HepG2 (cell line): ENCODE results near the gene PHF3. TPM values are rescaled to one million over a fixed set of nuclear protein-coding genes. Genes with fewer than 3 reads are reported as not detected.
A peak's percentile ranks its signal among the peaks of the same experiment; 100 is the strongest.

Experiments used
- FOSL1 ChIP-seq: sonication (generic); formaldehyde crosslinking; IDR thresholded peaks from 2 replicates; pipeline ENCODE4 v1.9.0; 2021; ENCODE audit warnings: missing genetic modification reagents, borderline replicate concordance
- GABPA ChIP-seq, 2 experiments: IDR thresholded peaks; 2 replicates each; pipeline ENCODE4 v1.6.1; 2011 to 2016; ENCODE audit warnings: low read depth in 2 of 2, low read length in 1 of 2, missing biosample characterization in 1 of 2, missing genetic modification characterization in 1 of 2
- GPN1 ChIP-seq: sonication (generic); formaldehyde crosslinking; IDR thresholded peaks from 2 replicates; pipeline ENCODE4 v1.5.1; 2020; ENCODE audit warnings: missing genetic modification reagents, borderline replicate concordance
- HNF1A ChIP-seq, 2 experiments: sonication (generic) in 1 of 2; formaldehyde crosslinking in 1 of 2; IDR thresholded peaks; 2 replicates each; pipeline versions ENCODE4 v1.4.0 to v1.6.1; 2016 to 2020; ENCODE audit warnings: borderline replicate concordance in 1 of 2, low read depth in 1 of 2, mild to moderate bottlenecking in 1 of 2, missing genetic modification reagents in 1 of 2
- KLF13 ChIP-seq: sonication (generic); formaldehyde crosslinking; IDR thresholded peaks from 2 replicates; pipeline ENCODE4 v1.4.0; 2020; ENCODE audit warnings: mild to moderate bottlenecking, missing genetic modification reagents
- LBX2 ChIP-seq: sonication (generic); formaldehyde crosslinking; IDR thresholded peaks from 2 replicates; pipeline ENCODE4 v1.5.0; 2020; ENCODE audit warnings: missing genetic modification reagents, mild to moderate bottlenecking, borderline replicate concordance
- TFDP2 ChIP-seq: sonication (generic); formaldehyde crosslinking; IDR thresholded peaks from 2 replicates; pipeline ENCODE4 v1.4.0; 2020; ENCODE audit warnings: missing genetic modification reagents
- ZNF10 ChIP-seq: sonication (generic); formaldehyde crosslinking; IDR thresholded peaks from 2 replicates; pipeline ENCODE4 v1.4.0; 2020; ENCODE audit warnings: mild to moderate bottlenecking, low read depth, missing genetic modification reagents, borderline replicate concordance
- ZNF124 ChIP-seq: sonication (generic); formaldehyde crosslinking; IDR thresholded peaks from 2 replicates; pipeline ENCODE4 v1.4.0; 2020; ENCODE audit warnings: missing genetic modification reagents
- ZNF136 ChIP-seq: sonication (generic); formaldehyde crosslinking; IDR thresholded peaks from 2 replicates; pipeline ENCODE4 v1.8.1; 2022; ENCODE audit warnings: low read depth, mild to moderate bottlenecking, moderate library complexity, missing genetic modification reagents
- ZNF512 ChIP-seq: sonication (generic); formaldehyde crosslinking; IDR thresholded peaks from 2 replicates; pipeline ENCODE4 v1.4.0; 2020; ENCODE audit warnings: mild to moderate bottlenecking, missing genetic modification reagents
- ZNF629 ChIP-seq: sonication (generic); formaldehyde crosslinking; conservative IDR thresholded peaks from 2 replicates; pipeline ENCODE4 v1.5.0; 2020; ENCODE audit warnings: missing genetic modification reagents
- ZNF800 ChIP-seq: sonication (generic); formaldehyde crosslinking; IDR thresholded peaks from 2 replicates; pipeline ENCODE4 v1.4.0; 2020; ENCODE audit warnings: missing genetic modification reagents
- ZNF816 ChIP-seq: sonication (generic); formaldehyde crosslinking; IDR thresholded peaks from 2 replicates; pipeline ENCODE4 v1.8.0; 2022; ENCODE audit warnings: missing genetic modification reagents, mild to moderate bottlenecking, borderline replicate concordance
- ZSCAN31 ChIP-seq: sonication (generic); formaldehyde crosslinking; IDR thresholded peaks from 2 replicates; pipeline ENCODE4 v1.5.0; 2020; ENCODE audit warnings: low read depth, mild to moderate bottlenecking, missing genetic modification reagents
- ZSCAN5A ChIP-seq: sonication (generic); formaldehyde crosslinking; IDR thresholded peaks from 2 replicates; pipeline ENCODE4 v1.8.0; 2022; ENCODE audit warnings: mild to moderate bottlenecking, missing genetic modification reagents, borderline replicate concordance
- polyA plus RNA-seq, 8 experiments: library from polyadenylated mRNA; depleted of rRNA in 3 of 8; stranded (reverse) in 7 of 8; unstranded in 1 of 8; fragments of >200 nt; fragmentation: Illumina TruSeq in 4 of 8; extraction: Trizol in 4 of 8; gene quantifications; 2 replicates each; pipeline versions ENCODE4 v1.2.1 to v1.2.3, GENCODE V29; 2011 to 2016; ENCODE audit warnings: low read depth in 4 of 8, missing spikeins in 1 of 8, mixed read lengths in 1 of 8; ENCODE audit not compliant: insufficient read depth in 1 of 8
- total RNA-seq, 5 experiments: library from RNA; depleted of rRNA; stranded (reverse); fragments of >200 nt; fragmentation: Illumina TruSeq; extraction: Trizol; gene quantifications; 2 replicates each; pipeline ENCODE4 v1.2.3, GENCODE V29; 2016; ENCODE audit warnings: low read depth in 1 of 5

PHF3 gene
- total and polyA plus RNA-seq, 2 of the 13 experiments (the other 11 are each of a cell fraction or from before 2014, with no cell fraction given), result 19.8 to 70.4 TPM

GRCh38 chr6:63589952-63590411 lies 45.6 kb upstream of the PHF3 start (continued):
- TF ChIP-seq ZSCAN5A (CRISPR knock-in tag), result no peak
- no peak for TF ChIP-seq ZNF816 (CRISPR knock-in tag)
- no peak for TF ChIP-seq TFDP2 (CRISPR knock-in tag)
- no peak for TF ChIP-seq ZNF124 (CRISPR knock-in tag)
- TF ChIP-seq LBX2, result no peak
- TF ChIP-seq KLF13 (CRISPR knock-in tag), result no peak
- no peak for TF ChIP-seq ZNF136
- no peak for TF ChIP-seq FOSL1
- TF ChIP-seq ZNF800 (CRISPR knock-in tag), result no peak
- no peak for TF ChIP-seq GABPA (IDR thresholded peaks at IDR 0.05; ENCODE audit: low read depth, low read length)
- no peak for TF ChIP-seq GABPA (CRISPR knock-in tag; IDR thresholded peaks at IDR 0.05; ENCODE audit: low read depth)
- no peak for TF ChIP-seq ZNF629 (CRISPR knock-in tag)
- TF ChIP-seq ZNF512 (CRISPR knock-in tag), result no peak
- no peak for TF ChIP-seq ZSCAN31 (CRISPR knock-in tag)
- no peak for TF ChIP-seq GPN1 (CRISPR knock-in tag)
- peak; percentile 40; the same call in 1 of the 2 replicates for TF ChIP-seq HNF1A (IDR thresholded peaks at IDR 0.05; ENCODE audit: low read depth)
- no peak for TF ChIP-seq HNF1A (CRISPR knock-in tag; IDR thresholded peaks at IDR 0.05; ENCODE audit: borderline replicate concordance)
- no peak for TF ChIP-seq ZNF10 (CRISPR knock-in tag)
